K562 (cell line): ENCODE data around the gene RALGAPB.

ENCODE experiments used
- FOXM1 ChIP-seq, 2 experiments: fragments of 450-650 bp in 1 of 2; sonication (generic) in 1 of 2; formaldehyde crosslinking in 1 of 2; IDR thresholded peaks; 2 replicates each; pipeline versions ENCODE4 v1.6.1 to v1.9.0; 2017 to 2022; ENCODE audit warnings: low read depth in 2 of 2, mild to moderate bottlenecking in 2 of 2, missing genetic modification reagents in 1 of 2, moderate library complexity in 1 of 2
- GTF2A2 ChIP-seq: IDR thresholded peaks from 2 replicates; pipeline ENCODE4 v1.6.1; 2016; ENCODE audit warnings: mild to moderate bottlenecking, missing genetic modification characterization, missing compliant biosample characterization
- RAD21 ChIP-seq, 2 experiments: fragments of 250-450 bp in 1 of 2; fragments of 450-650 bp in 1 of 2; sonication (Bioruptor Pico) in 1 of 2; formaldehyde crosslinking in 1 of 2; IDR thresholded peaks in 1 of 2; conservative IDR thresholded peaks in 1 of 2; 2 replicates each; pipeline versions ENCODE4 v1.4.0 to v1.8.0; 2020 to 2022; ENCODE audit warnings: mild to moderate bottlenecking in 2 of 2, moderate library complexity in 1 of 2
- ZKSCAN1 ChIP-seq: fragments of 150-350 bp; IDR thresholded peaks from 2 replicates; pipeline ENCODE4 v1.6.1; 2016; ENCODE audit warnings: low read depth, low read length

DNA sequence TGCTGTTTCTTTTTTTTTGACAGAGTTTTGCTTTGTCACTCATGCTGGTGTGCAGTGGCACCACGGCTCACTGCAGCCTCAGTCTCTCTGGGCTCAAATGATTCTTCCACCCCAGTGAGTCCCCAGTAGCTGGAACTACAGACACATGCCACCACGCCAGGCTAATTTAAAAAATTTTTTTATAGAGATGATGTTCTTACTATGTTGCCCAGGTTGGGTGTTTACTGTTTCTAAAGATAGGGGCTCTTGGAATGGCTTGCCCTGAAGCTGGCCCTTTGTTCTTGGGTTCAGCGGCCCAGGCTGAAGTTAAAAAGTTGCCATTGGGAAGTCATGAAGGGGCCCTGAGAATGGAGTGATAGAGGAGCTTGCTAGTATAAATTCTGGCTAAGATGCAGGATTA is 16.5 kb downstream of the RALGAPB start:
- TF ChIP-seq RAD21 (CRISPR knock-in tag; conservative IDR thresholded peaks at IDR 0.05 in 1 of 2, IDR thresholded peaks at IDR 0.05 in 1 of 2) (no peak), GTF2A2 (tag) (no peak), FOXM1 (IDR thresholded peaks at IDR 0.05; ENCODE audit: low read depth) (no peak), FOXM1 (CRISPR knock-in tag; IDR thresholded peaks at IDR 0.05; ENCODE audit: low read depth) (no peak), ZKSCAN1 (no peak)
